Measurements from ENCODE around the gene PTTG1IP.

PTTG1IP gene

DNA sequence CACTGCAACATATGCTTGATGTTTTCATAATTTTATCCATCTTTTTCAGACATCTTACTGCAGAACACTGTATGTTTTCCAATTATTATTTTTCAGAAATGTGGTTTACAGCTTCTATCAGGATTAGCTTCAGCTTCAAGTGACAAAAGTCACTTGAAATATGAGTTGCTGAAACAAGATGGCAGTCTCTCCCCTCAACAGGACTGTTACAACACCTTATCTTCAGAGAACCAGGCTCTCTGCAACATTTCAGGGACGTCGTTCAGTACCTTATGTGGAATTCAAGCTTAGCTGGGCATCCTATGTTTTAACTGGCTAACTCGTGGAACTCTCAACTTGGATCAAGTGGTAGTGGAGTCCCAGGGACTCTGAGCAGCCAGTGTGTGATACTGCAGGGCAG, 69.8 kb downstream of the PTTG1IP start:
- H3K79me2 ChIP-seq (ENCODE audit: control insufficient read depth, low read length), result peaks cover 47% of the 10 kb centered on the region
- peaks cover 5% of the 10 kb centered on the region; the same call in 1 of the 2 replicates for H3F3A ChIP-seq (ENCODE audit: control insufficient read depth, insufficient read depth)
- H3K4me1 ChIP-seq (ENCODE audit: control insufficient read depth, low read length), result peaks cover 26% of the 10 kb centered on the region
- no peaks in the 10 kb centered on the region for H3K9me3 ChIP-seq (ENCODE audit: control insufficient read depth, insufficient read depth, low read length)
- no peaks in the 10 kb centered on the region for H3K27me3 ChIP-seq (ENCODE audit: control insufficient read depth, low read length)
- peaks cover 75% of the 10 kb centered on the region for H3K36me3 ChIP-seq (ENCODE audit: control insufficient read depth, low read length)
- H3K9me2 ChIP-seq (replicated peaks; ENCODE audit: control insufficient read depth, low read length), result no peaks in the 10 kb centered on the region
- no peak overlapping the region for H3K4me2 ChIP-seq (ENCODE audit: low read length)
- H4K20me1 ChIP-seq (ENCODE audit: control insufficient read depth, insufficient read depth, low read depth, low read length), result peaks cover 21% of the 10 kb centered on the region
- no peak for TF ChIP-seq CTCF (IDR thresholded peaks at IDR 0.05; ENCODE audit: low read depth, low read length, poor library complexity, severe bottlenecking)
- no peak for TF ChIP-seq EZH2phosphoT487 (IDR thresholded peaks at IDR 0.05; ENCODE audit: borderline replicate concordance, low read length)
- H3K4me3 ChIP-seq (ENCODE audit: low read length), result no peak overlapping the region
- H3K27ac ChIP-seq (ENCODE audit: low read depth, low read length), result no peak overlapping the region

- Histone ChIP-seq H4K20me1 (ENCODE audit: control insufficient read depth, insufficient read depth, low read depth, low read length) (peaks cover 21% of the 10 kb centered on the region), H3K4me2 (ENCODE audit: low read length) (peak overlapping the region; percentile 55), H3K36me3 (ENCODE audit: control insufficient read depth, low read length) (peaks cover 82% of the 10 kb centered on the region), H3K9me2 (replicated peaks; ENCODE audit: control insufficient read depth, low read length) (no peaks in the 10 kb centered on the region), H3K27me3 (ENCODE audit: control insufficient read depth, low read length) (no peaks in the 10 kb centered on the region), H3K27ac (ENCODE audit: low read depth, low read length) (peak overlapping the region; percentile 60), H3K4me3 (ENCODE audit: low read length) (peak overlapping the region; percentile 97), H3K9me3 (ENCODE audit: control insufficient read depth, insufficient read depth, low read length) (no peaks in the 10 kb centered on the region), H3K79me2 (ENCODE audit: control insufficient read depth, low read length) (peaks cover 58% of the 10 kb centered on the region), H3F3A (ENCODE audit: control insufficient read depth, insufficient read depth) (peaks cover 5% of the 10 kb centered on the region; the same call in 1 of the 2 replicates), H3K4me1 (ENCODE audit: control insufficient read depth, low read length) (peaks cover 31% of the 10 kb centered on the region)
- TF ChIP-seq CTCF (IDR thresholded peaks at IDR 0.05; ENCODE audit: low read depth, low read length, poor library complexity, severe bottlenecking), result peak; percentile 47
- no peak for TF ChIP-seq EZH2phosphoT487 (IDR thresholded peaks at IDR 0.05; ENCODE audit: borderline replicate concordance, low read length)
These were observed 70.9 kb downstream of the PTTG1IP start for GRCh38 chr21:44802396-44803153.

- Histone ChIP-seq H3K9me2 (replicated peaks; ENCODE audit: control insufficient read depth, low read length) (no peaks in the 10 kb centered on the region), H3K79me2 (ENCODE audit: control insufficient read depth, low read length) (peaks cover 67% of the 10 kb centered on the region), H3K4me3 (ENCODE audit: low read length) (peak within 1 kb of the TSS; percentile 97), H3K9me3 (ENCODE audit: control insufficient read depth, insufficient read depth, low read length) (no peaks in the 10 kb centered on the region), H3K27me3 (ENCODE audit: control insufficient read depth, low read length) (no peaks in the 10 kb centered on the region), H3F3A (ENCODE audit: control insufficient read depth, insufficient read depth) (peaks cover 8% of the 10 kb centered on the region; the same call in 1 of the 2 replicates), H3K4me1 (ENCODE audit: control insufficient read depth, low read length) (peaks cover 31% of the 10 kb centered on the region), H3K27ac (ENCODE audit: low read depth, low read length) (peak within 1 kb of the TSS; percentile 60), H3K36me3 (ENCODE audit: control insufficient read depth, low read length) (peaks cover 83% of the 10 kb centered on the region), H3K4me2 (ENCODE audit: low read length) (peak within 1 kb of the TSS; percentile 55), H4K20me1 (ENCODE audit: control insufficient read depth, insufficient read depth, low read depth, low read length) (peaks cover 26% of the 10 kb centered on the region)
- no peak for TF ChIP-seq CTCF (IDR thresholded peaks at IDR 0.05; ENCODE audit: low read depth, low read length, poor library complexity, severe bottlenecking)
- TF ChIP-seq EZH2phosphoT487 (IDR thresholded peaks at IDR 0.05; ENCODE audit: borderline replicate concordance, low read length), result no peak
These were observed 71.8 kb downstream of the PTTG1IP start, which contains the start of gene UBE2G2 for GRCh38 chr21:44801468-44802395. TSS of gene UBE2G2 (minus strand) at chr21:44801820. CDS start at chr21:44801748, 72 bp downstream.
